A549 (cell line): Measurements from ENCODE around the gene SCN4B. TPM values are rescaled to one million over a fixed set of nuclear protein-coding genes. Genes with fewer than 3 reads are reported as not detected.

Experiments
- ATAC-seq, 2 experiments: fragments of 200-7000 bp in 1 of 2; fragments of >200 bp in 1 of 2; cut with Nextera tagmentation in 1 of 2; cut with Tn5 transposase in 1 of 2; 3 replicates each; pipeline versions ENCODE4 v1.8.0 to v1.9.1; 2018 to 2020; ENCODE audit warnings: mild to moderate bottlenecking in 1 of 2, moderate library complexity in 1 of 2
- CTCF ChIA-PET: fragments of 300-600 bp; sonication (Branson Sonifier 250); formaldehyde crosslinking; extraction: SDS; loops from one replicate; lab custom pipeline; 2021; ENCODE audit warnings: antibody characterized with exemption, inconsistent platforms; lab: Yijun Ruan, JAX
- POLR2A ChIA-PET: fragments of 350-600 bp; formaldehyde crosslinking; extraction: SDS; loops from one replicate; lab custom pipeline; 2021; ENCODE audit warnings: antibody characterized with exemption, inconsistent platforms; lab: Yijun Ruan, JAX
- DNase-seq, 2 experiments: peaks; one replicate each; pipeline versions ENCODE4 v3.0.0 to v3.0.0-alpha.2; 2011 to 2016; ENCODE audit warnings: low read depth in 1 of 2, low spot score in 1 of 2
- FAIRE-seq: peaks from 2 replicates; lab custom pipeline; 2011; peaks lifted over from hg19 to GRCh38; lab: Jason Lieb, UNC
- H3K27ac ChIP-seq, 2 experiments: fragments of >200 bp; sonication (Bioruptor Twin); formaldehyde crosslinking; 3 replicates each; pipeline ENCODE4 v1.5.1; 2016 to 2017
- H3K4me1 ChIP-seq: fragments of >200 bp; sonication (Bioruptor Twin); formaldehyde crosslinking; 3 replicates; pipeline ENCODE4 v1.6.1; 2016
- H3K4me2 ChIP-seq: fragments of >200 bp; sonication (Bioruptor Twin); formaldehyde crosslinking; 3 replicates; pipeline ENCODE4 v1.6.1; 2016
- H3K4me3 ChIP-seq: fragments of >200 bp; sonication (Bioruptor Twin); formaldehyde crosslinking; 3 replicates; pipeline ENCODE4 v1.5.1; 2016
- H3K9me3 ChIP-seq: fragments of >200 bp; sonication (Bioruptor Twin); formaldehyde crosslinking; 3 replicates; pipeline ENCODE4 v1.6.1; 2016
- BCL3 ChIP-seq: fragments of >200 bp; sonication (Bioruptor Twin); formaldehyde crosslinking; IDR thresholded peaks from 3 replicates; pipeline ENCODE4 v1.6.1; 2016
- BHLHE40 ChIP-seq: IDR thresholded peaks from 2 replicates; pipeline ENCODE4 v1.6.1; 2012; ENCODE audit warnings: low read depth, low read length, inconsistent platforms
- CEBPB ChIP-seq, 2 experiments: fragments of >200 bp in 1 of 2; sonication (Bioruptor Twin) in 1 of 2; formaldehyde crosslinking in 1 of 2; IDR thresholded peaks; 2 replicates each; pipeline ENCODE4 v1.6.1; 2012 to 2016
- CHD4 ChIP-seq: fragments of 200-600 bp; sonication (generic); IDR thresholded peaks from 2 replicates; pipeline ENCODE4 v1.6.1; 2016; ENCODE audit warnings: antibody characterized with exemption, mild to moderate bottlenecking, borderline replicate concordance
- CTCF ChIP-seq: fragments of >200 bp; sonication (Bioruptor Twin); formaldehyde crosslinking; IDR thresholded peaks from 3 replicates; pipeline ENCODE4 v1.5.1; 2016
- EHF ChIP-seq: fragments of 250-450 bp; sonication (Bioruptor Pico); IDR thresholded peaks from 2 replicates; pipeline ENCODE4 v1.5.0; 2020; ENCODE audit warnings: mild to moderate bottlenecking
- EP300 ChIP-seq, 2 experiments: fragments of >200 bp; sonication (Bioruptor Twin); formaldehyde crosslinking; IDR thresholded peaks; 2 replicates in 1 of 2; 3 replicates in 1 of 2; pipeline ENCODE4 v1.6.1; 2016 to 2017
- ESRRA ChIP-seq: fragments of 150-350 bp; IDR thresholded peaks from 2 replicates; pipeline ENCODE4 v1.6.1; 2014; ENCODE audit warnings: mild to moderate bottlenecking, low read length, borderline replicate concordance
- FOSB ChIP-seq: fragments of 250-450 bp; sonication (Bioruptor Pico); IDR thresholded peaks from 2 replicates; pipeline ENCODE4 v1.5.0; 2020; ENCODE audit warnings: mild to moderate bottlenecking, moderate library complexity
- FOXS1 ChIP-seq: fragments of 250-450 bp; sonication (Bioruptor Pico); IDR thresholded peaks from 2 replicates; pipeline ENCODE4 v1.5.0; 2020; ENCODE audit warnings: mild to moderate bottlenecking, moderate library complexity
- HOXA7 ChIP-seq: fragments of 250-450 bp; sonication (Bioruptor Pico); IDR thresholded peaks from 2 replicates; pipeline ENCODE4 v1.5.0; 2020; ENCODE audit warnings: mild to moderate bottlenecking, moderate library complexity
- HOXB13 ChIP-seq: fragments of 250-450 bp; sonication (Bioruptor Pico); IDR thresholded peaks from 2 replicates; pipeline ENCODE4 v1.5.0; 2020; ENCODE audit warnings: low read depth, mild to moderate bottlenecking, moderate library complexity
- HOXB5 ChIP-seq: fragments of 250-450 bp; sonication (Bioruptor Pico); IDR thresholded peaks from 2 replicates; pipeline ENCODE4 v1.5.0; 2020; ENCODE audit warnings: mild to moderate bottlenecking, moderate library complexity
- JUNB ChIP-seq: fragments of >200 bp; sonication (Bioruptor Twin); formaldehyde crosslinking; IDR thresholded peaks from 2 replicates; pipeline ENCODE4 v1.6.1; 2016
- MAFK ChIP-seq: fragments of 450-650 bp; IDR thresholded peaks from 2 replicates; pipeline ENCODE4 v1.6.1; 2014; ENCODE audit not compliant: partially characterized antibody
- MAX ChIP-seq: IDR thresholded peaks from 2 replicates; pipeline ENCODE4 v1.6.1; 2012
- MAZ ChIP-seq: fragments of 150-350 bp; IDR thresholded peaks from 2 replicates; pipeline ENCODE4 v1.6.1; 2014; ENCODE audit warnings: antibody characterized with exemption, low read depth, low read length, borderline replicate concordance
- NFE2L2 ChIP-seq: fragments of 150-350 bp; conservative IDR thresholded peaks from 2 replicates; pipeline ENCODE4 v1.6.1; 2014; ENCODE audit warnings: low read length
- PHF8 ChIP-seq: fragments of 200-600 bp; sonication (generic); IDR thresholded peaks from 2 replicates; pipeline ENCODE4 v1.6.1; 2016; ENCODE audit warnings: low read depth, mild to moderate bottlenecking, antibody characterized with exemption, moderate library complexity, borderline replicate concordance
- RNF2 ChIP-seq: fragments of 200-600 bp; sonication (generic); IDR thresholded peaks from 2 replicates; pipeline ENCODE4 v1.6.1; 2016; ENCODE audit warnings: low read depth, mild to moderate bottlenecking, antibody characterized with exemption, moderate library complexity, borderline replicate concordance
- SREBF2 ChIP-seq: fragments of 450-650 bp; IDR thresholded peaks from 2 replicates; pipeline ENCODE4 v1.6.1; 2014; ENCODE audit warnings: mild to moderate bottlenecking, moderate library complexity
- TP53 ChIP-seq: fragments of 250-450 bp; sonication (Bioruptor Pico); IDR thresholded peaks from 2 replicates; pipeline ENCODE4 v1.5.0; 2021; ENCODE audit warnings: mild to moderate bottlenecking, moderate library complexity
- USF2 ChIP-seq: fragments of 450-650 bp; IDR thresholded peaks from 2 replicates; pipeline ENCODE4 v1.6.1; 2014; ENCODE audit warnings: antibody characterized with exemption
- ZC3H11A ChIP-seq: fragments of 450-650 bp; IDR thresholded peaks from 2 replicates; pipeline ENCODE4 v1.6.1; 2014; ENCODE audit warnings: antibody characterized with exemption, mild to moderate bottlenecking
- ZSCAN20 ChIP-seq: fragments of 250-450 bp; sonication (Bioruptor Pico); IDR thresholded peaks from 2 replicates; pipeline ENCODE4 v1.8.0; 2022; ENCODE audit warnings: mild to moderate bottlenecking, moderate library complexity
- WGBS: methylation state at CpG from one replicate; pipeline ENCODE4 v1.1.6; 2017; ENCODE audit errors: missing lambda C conversion rate; 5-methylcytosine and 5-hydroxymethylcytosine counted together
- polyA plus RNA-seq, 4 experiments: library from polyadenylated mRNA; depleted of rRNA in 3 of 4; stranded (reverse); fragments of >200 nt; fragmentation: RNase III in 1 of 4; extraction: RNeasy Plus Mini Kit Qiagen cat#74134 plus additional on column Dnase treatment in 1 of 4; gene quantifications; 2 replicates in 3 of 4; 3 replicates in 1 of 4; pipeline ENCODE4 v1.2.3, GENCODE V29; 2011 to 2017
- TF ChIP-seq, protein P1 (sequence below): fragments of 250-450 bp; sonication (Bioruptor Pico); IDR thresholded peaks from 2 replicates; pipeline ENCODE4 v1.5.0; 2021; ENCODE audit warnings: mild to moderate bottlenecking, moderate library complexity, borderline replicate concordance
- TF ChIP-seq, protein P2 (sequence below): IDR thresholded peaks from 2 replicates; pipeline ENCODE4 v1.6.1; 2012

The SCN4B gene
- polyA plus RNA-seq, 2 of the 4 experiments (the other 2 are of a cell fraction): 0.12 TPM; not detected in 1

DNA sequence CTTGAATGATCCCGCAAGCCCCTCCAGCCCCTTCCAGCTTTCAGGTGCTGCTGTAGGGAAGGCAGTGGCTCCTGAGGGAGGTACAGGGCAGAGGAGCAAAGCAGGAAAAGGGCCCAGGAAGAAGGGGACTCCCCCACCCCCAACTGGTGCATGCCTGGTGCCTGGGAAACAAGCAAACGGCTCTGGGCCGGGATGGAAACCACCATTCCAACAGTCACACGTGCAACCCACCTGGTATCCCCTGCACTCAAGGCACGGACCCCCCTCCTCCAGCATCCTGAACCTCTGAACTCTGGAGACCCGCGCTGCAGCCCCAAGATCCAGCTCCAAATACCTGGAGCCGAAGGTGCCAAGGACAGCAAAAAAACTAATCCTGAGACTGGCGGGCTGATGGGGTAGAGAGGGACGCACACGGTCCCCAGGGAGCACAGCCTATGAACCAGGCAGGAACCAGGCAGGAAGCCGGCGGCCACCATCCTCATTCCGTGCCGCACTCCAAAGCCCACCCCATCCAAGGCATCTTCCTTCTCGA lies 537 bp downstream of the SCN4B start (continued):
- TF ChIP-seq, protein P1, sequence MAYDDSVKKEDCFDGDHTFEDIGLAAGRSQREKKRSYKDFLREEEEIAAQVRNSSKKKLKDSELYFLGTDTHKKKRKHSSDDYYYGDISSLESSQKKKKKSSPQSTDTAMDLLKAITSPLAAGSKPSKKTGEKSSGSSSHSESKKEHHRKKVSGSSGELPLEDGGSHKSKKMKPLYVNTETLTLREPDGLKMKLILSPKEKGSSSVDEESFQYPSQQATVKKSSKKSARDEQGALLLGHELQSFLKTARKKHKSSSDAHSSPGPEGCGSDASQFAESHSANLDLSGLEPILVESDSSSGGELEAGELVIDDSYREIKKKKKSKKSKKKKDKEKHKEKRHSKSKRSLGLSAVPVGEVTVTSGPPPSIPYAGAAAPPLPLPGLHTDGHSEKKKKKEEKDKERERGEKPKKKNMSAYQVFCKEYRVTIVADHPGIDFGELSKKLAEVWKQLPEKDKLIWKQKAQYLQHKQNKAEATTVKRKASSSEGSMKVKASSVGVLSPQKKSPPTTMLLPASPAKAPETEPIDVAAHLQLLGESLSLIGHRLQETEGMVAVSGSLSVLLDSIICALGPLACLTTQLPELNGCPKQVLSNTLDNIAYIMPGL (CRISPR knock-in tag): no peak

- no peak for FAIRE-seq
- POLR2A ChIA-PET: no interaction called here
- no peak for DNase-seq
- TF ChIP-seq CEBPB (IDR thresholded peaks at IDR 0.05) (no peak), JUNB (no peak), FOSB (no peak), ESRRA (no peak), FOXS1 (CRISPR knock-in tag) (no peak), EHF (CRISPR knock-in tag) (no peak), NFE2L2 (no peak), HOXA7 (CRISPR knock-in tag) (no peak), EP300 (IDR thresholded peaks at IDR 0.05) (no peak), RNF2 (no peak), TP53 (CRISPR knock-in tag) (no peak), BCL3 (no peak), SREBF2 (no peak), ZSCAN20 (CRISPR knock-in tag) (no peak), CHD4 (no peak), MAFK (no peak), HOXB13 (no peak)
- TF ChIP-seq, protein P2, sequence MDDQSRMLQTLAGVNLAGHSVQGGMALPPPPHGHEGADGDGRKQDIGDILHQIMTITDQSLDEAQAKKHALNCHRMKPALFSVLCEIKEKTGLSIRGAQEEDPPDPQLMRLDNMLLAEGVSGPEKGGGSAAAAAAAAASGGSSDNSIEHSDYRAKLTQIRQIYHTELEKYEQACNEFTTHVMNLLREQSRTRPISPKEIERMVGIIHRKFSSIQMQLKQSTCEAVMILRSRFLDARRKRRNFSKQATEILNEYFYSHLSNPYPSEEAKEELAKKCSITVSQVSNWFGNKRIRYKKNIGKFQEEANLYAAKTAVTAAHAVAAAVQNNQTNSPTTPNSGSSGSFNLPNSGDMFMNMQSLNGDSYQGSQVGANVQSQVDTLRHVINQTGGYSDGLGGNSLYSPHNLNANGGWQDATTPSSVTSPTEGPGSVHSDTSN: no peak
- Histone ChIP-seq H3K27ac (no peak overlapping the region), H3K4me3 (no peak overlapping the region), H3K4me2 (no peak overlapping the region), H3K9me3 (no peaks in the 10 kb centered on the region), H3K4me1 (no peaks in the 10 kb centered on the region; the same call in 2 of the 3 replicates)
- CTCF ChIA-PET: interaction anchor here (2.4 to 14.9 kb wide), 2 partner anchors 17 to 19 kb away, joined by 13 to 165 read pairs; no protein-coding TSS in a partner anchor
- ATAC-seq: no peak
- 44% methylated on average over 5 of the region's 5 CpGs for WGBS
Observed at GRCh38 chr11:118151431-118151830, 1.2 kb downstream of the SCN4B start.

DNA sequence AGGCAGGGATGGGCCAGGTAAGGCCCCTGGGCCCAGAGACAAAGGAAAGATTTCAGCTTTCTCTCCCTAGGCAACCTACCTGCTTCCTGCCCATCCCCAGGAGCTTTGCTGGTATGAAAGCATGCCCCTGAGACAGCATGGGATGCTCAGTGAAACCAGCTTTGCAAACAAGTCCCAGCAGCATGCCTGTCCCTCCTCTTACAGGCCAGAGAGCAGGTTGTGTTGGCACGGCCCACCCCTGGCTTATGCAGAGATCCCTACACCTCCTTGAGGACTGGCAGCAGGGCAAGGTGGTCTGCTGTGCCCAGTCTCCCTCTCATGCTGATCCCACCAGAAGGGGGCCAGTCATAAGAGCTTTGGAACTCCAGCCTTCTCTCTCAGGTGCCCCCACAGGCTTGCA lies 3.1 kb downstream of the SCN4B start:
- H3K9me3 ChIP-seq: no peaks in the 10 kb centered on the region
- ChIA-PET CTCF (interaction anchor here (0.8 to 14.9 kb wide), 4 partner anchors 19 to 142 kb away, joined by 3 to 165 read pairs (median 4); no protein-coding TSS in a partner anchor), POLR2A (no interaction called here)
- no peak overlapping the region for H3K4me2 ChIP-seq
- no peak overlapping the region for H3K4me3 ChIP-seq
- ATAC-seq (no peak), DNase-seq (no peak), FAIRE-seq (no peak)
- no peak overlapping the region for H3K27ac ChIP-seq
- WGBS: no CpG with 5 or more reads among the region's 1 CpG
- H3K4me1 ChIP-seq: no peaks in the 10 kb centered on the region; the same call in 2 of the 3 replicates
- TF ChIP-seq HOXB13 (no peak), TP53 (CRISPR knock-in tag) (no peak), RNF2 (no peak), FOSB (no peak), PHF8 (no peak), JUNB (no peak), ZC3H11A (no peak), MAZ (no peak), HOXB5 (CRISPR knock-in tag) (no peak), MAX (no peak), CTCF (no peak), USF2 (no peak), BHLHE40 (no peak), EP300 (IDR thresholded peaks at IDR 0.05) (no peak)
- TF ChIP-seq, protein P1 (CRISPR knock-in tag): no peak
